K562 (cell line): ENCODE measurements around the gene TMEM95. TPM values are rescaled to one million over a fixed set of nuclear protein-coding genes. Genes with fewer than 3 reads are reported as not detected.

ENCODE experiments used
- C11orf30 ChIP-seq: fragments of 450-650 bp; IDR thresholded peaks from 2 replicates; pipeline ENCODE4 v1.6.1; 2016; ENCODE audit warnings: low read depth, mild to moderate bottlenecking
- CHD7 ChIP-seq: fragments of 200-600 bp; sonication (generic); IDR thresholded peaks from one replicate; pipeline ENCODE4 v1.6.1; 2012; ENCODE audit warnings: mild to moderate bottlenecking, low read depth, low read length, inconsistent platforms
- CTBP1 ChIP-seq: fragments of 450-650 bp; IDR thresholded peaks from 2 replicates; pipeline ENCODE4 v1.6.1; 2016; ENCODE audit warnings: borderline replicate concordance
- FOXM1 ChIP-seq, 2 experiments: fragments of 450-650 bp in 1 of 2; sonication (generic) in 1 of 2; formaldehyde crosslinking in 1 of 2; IDR thresholded peaks; 2 replicates each; pipeline versions ENCODE4 v1.6.1 to v1.9.0; 2017 to 2022; ENCODE audit warnings: low read depth in 2 of 2, mild to moderate bottlenecking in 2 of 2, missing genetic modification reagents in 1 of 2, moderate library complexity in 1 of 2
- HMBOX1 ChIP-seq: sonication (generic); IDR thresholded peaks from 2 replicates; pipeline ENCODE4 v1.6.1; 2016
- KDM1A ChIP-seq, 2 experiments: fragments of 450-650 bp; IDR thresholded peaks; 2 replicates each; pipeline ENCODE4 v1.6.1; 2016; ENCODE audit warnings: mild to moderate bottlenecking in 2 of 2
- NFXL1 ChIP-seq: fragments of 450-650 bp; formaldehyde crosslinking; IDR thresholded peaks from 2 replicates; pipeline ENCODE4 v1.4.0; 2021; ENCODE audit warnings: mild to moderate bottlenecking
- NFYB ChIP-seq: IDR thresholded peaks from 2 replicates; pipeline ENCODE4 v1.6.1; 2011; ENCODE audit warnings: mild to moderate bottlenecking, moderate library complexity; ENCODE audit not compliant: insufficient read length; ENCODE audit errors: extremely low read depth
- NR2C2 ChIP-seq, 2 experiments: fragments of 200-800 bp in 1 of 2; sonication (Bioruptor generic) in 1 of 2; sonication (generic) in 1 of 2; formaldehyde crosslinking in 1 of 2; IDR thresholded peaks; 2 replicates each; pipeline versions ENCODE4 v1.6.1 to v1.8.0; 2016 to 2022; ENCODE audit warnings: mild to moderate bottlenecking in 1 of 2, missing compliant biosample characterization in 1 of 2, missing genetic modification characterization in 1 of 2, missing genetic modification reagents in 1 of 2
- POLR2G ChIP-seq: fragments of 200-400 bp; formaldehyde crosslinking; IDR thresholded peaks from 2 replicates; pipeline ENCODE4 v1.6.1; 2017; ENCODE audit warnings: low read depth, mild to moderate bottlenecking, antibody characterized with exemption, low read length, moderate library complexity
- PPARD ChIP-seq: fragments of 250-450 bp; sonication (Bioruptor Pico); IDR thresholded peaks from 2 replicates; pipeline ENCODE4 v1.8.0; 2022; ENCODE audit warnings: inconsistent platforms, mild to moderate bottlenecking, moderate library complexity
- SLC30A9 ChIP-seq: fragments of 250-450 bp; sonication (Bioruptor Pico); IDR thresholded peaks from 2 replicates; pipeline ENCODE4 v1.8.0; 2022; ENCODE audit warnings: mild to moderate bottlenecking, moderate library complexity
- TCF15 ChIP-seq: fragments of 250-450 bp; sonication (Bioruptor Pico); IDR thresholded peaks from 2 replicates; pipeline ENCODE4 v1.8.0; 2022; ENCODE audit warnings: moderate library complexity, mild to moderate bottlenecking, inconsistent platforms
- ZFX ChIP-seq: sonication (generic); formaldehyde crosslinking; IDR thresholded peaks from 2 replicates; pipeline ENCODE4 v1.8.0; 2022; ENCODE audit warnings: mild to moderate bottlenecking, missing genetic modification reagents, moderate library complexity
- ZNF23 ChIP-seq: fragments of 250-450 bp; sonication (Bioruptor Pico); IDR thresholded peaks from 2 replicates; pipeline ENCODE4 v1.4.0; 2020; ENCODE audit warnings: mild to moderate bottlenecking
- polyA plus RNA-seq, 8 experiments: library from polyadenylated mRNA; depleted of rRNA in 4 of 8; stranded (reverse) in 5 of 8; unstranded in 3 of 8; fragments of >200 nt; fragmentation: Nextera tagmentation in 2 of 8; fragmentation: Illumina TruSeq in 1 of 8; extraction: Ambion mirVana in 2 of 8; extraction: Trizol in 1 of 8; gene quantifications; 2 replicates each; pipeline versions ENCODE4 v1.2.1 to v1.2.3, GENCODE V29; 2011 to 2014; ENCODE audit warnings: inconsistent platforms in 1 of 8, missing spikeins in 1 of 8
- total RNA-seq, 7 experiments: library from RNA; depleted of rRNA in 6 of 7; stranded (reverse); fragments of >200 nt in 6 of 7; fragmentation: Illumina TruSeq in 2 of 7; extraction: Trizol in 2 of 7; gene quantifications; 2 replicates each; pipeline versions ENCODE4 v1.2.1 to v1.2.3, GENCODE V29; 2011 to 2021; ENCODE audit warnings: low replicate concordance in 1 of 7

TMEM95 gene
- total and polyA plus RNA-seq, 9 of the 15 experiments (the other 6 are each of a cell fraction or from before 2014, with no cell fraction given) = not detected

GRCh38 chr17:7394452-7395191, 39.7 kb downstream of the TMEM95 start, which contains the start of gene PLSCR3 (continued):
- no peak for TF ChIP-seq HMBOX1
- no peak for TF ChIP-seq FOXM1 (IDR thresholded peaks at IDR 0.05; ENCODE audit: low read depth)
- TF ChIP-seq FOXM1 (CRISPR knock-in tag; IDR thresholded peaks at IDR 0.05; ENCODE audit: low read depth) = no peak
- TF ChIP-seq ZFX (CRISPR knock-in tag) = peak; percentile 67
- TF ChIP-seq C11orf30 = peak; percentile 59; the same call in 1 of the 2 replicates
- no peak for TF ChIP-seq NFYB
- peak; percentile 88 for TF ChIP-seq POLR2G
- TF ChIP-seq KDM1A (IDR thresholded peaks at IDR 0.05) = no peak
- no peak for TF ChIP-seq CHD7
- TF ChIP-seq ZNF23 (CRISPR knock-in tag) = no peak
- TF ChIP-seq NFXL1 = no peak
- no peak for TF ChIP-seq TCF15
- TF ChIP-seq PPARD = no peak
- TF ChIP-seq SLC30A9 (CRISPR knock-in tag) = no peak
- peak; percentile 51; the same call in 1 of the 2 replicates for TF ChIP-seq CTBP1
- TF ChIP-seq NR2C2 (CRISPR knock-in tag; IDR thresholded peaks at IDR 0.05) = no peak
- TF ChIP-seq NR2C2 (tag; IDR thresholded peaks at IDR 0.05) = peak; percentile 59
